ENCODE data around the gene KLHL29.
A peak's percentile ranks its signal among the peaks of the same experiment; 100 is the strongest.

KLHL29 gene

DNA sequence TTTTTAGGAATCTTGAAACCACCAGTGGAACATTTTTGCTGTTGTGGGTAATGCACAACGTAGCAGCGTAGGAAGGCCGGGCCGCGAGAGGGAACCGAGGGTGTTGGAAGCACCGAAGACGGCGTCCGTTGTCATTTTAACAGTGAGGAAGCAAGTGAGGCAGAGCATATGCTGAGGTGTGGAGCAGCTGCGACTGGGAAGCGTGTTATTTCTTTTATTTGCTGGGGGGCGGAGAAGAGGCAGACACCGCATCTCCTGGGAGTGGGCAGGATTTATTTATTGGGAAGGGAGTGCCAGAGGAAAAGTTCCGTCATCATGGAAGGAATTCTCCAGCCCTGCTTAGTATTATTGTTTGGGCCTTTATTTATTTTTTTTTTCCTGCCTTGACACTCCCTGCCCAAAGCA is 232.8 kb downstream of the KLHL29 start:
- no peak for DNase-seq

DNA sequence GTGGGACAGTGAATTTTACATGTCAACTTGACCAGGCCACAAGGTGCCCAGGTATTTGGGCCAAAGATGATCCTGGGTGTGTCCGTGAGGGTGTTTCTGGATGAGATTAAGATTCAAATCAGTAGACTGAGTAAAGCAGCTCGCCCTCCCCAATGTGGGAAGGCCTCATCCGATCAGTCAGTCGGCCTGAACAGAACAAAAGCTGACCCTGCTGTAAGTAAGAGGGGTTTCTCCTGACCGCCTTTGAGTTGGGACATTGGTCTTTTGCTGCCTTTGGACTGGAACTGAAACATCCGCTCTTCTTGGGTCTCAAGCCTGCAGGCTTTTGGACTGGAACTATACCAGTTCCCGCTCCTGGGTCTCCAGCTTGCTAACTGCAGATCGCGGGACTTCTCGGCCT is 233.3 kb downstream of the KLHL29 start:
- no peak for DNase-seq

DNA sequence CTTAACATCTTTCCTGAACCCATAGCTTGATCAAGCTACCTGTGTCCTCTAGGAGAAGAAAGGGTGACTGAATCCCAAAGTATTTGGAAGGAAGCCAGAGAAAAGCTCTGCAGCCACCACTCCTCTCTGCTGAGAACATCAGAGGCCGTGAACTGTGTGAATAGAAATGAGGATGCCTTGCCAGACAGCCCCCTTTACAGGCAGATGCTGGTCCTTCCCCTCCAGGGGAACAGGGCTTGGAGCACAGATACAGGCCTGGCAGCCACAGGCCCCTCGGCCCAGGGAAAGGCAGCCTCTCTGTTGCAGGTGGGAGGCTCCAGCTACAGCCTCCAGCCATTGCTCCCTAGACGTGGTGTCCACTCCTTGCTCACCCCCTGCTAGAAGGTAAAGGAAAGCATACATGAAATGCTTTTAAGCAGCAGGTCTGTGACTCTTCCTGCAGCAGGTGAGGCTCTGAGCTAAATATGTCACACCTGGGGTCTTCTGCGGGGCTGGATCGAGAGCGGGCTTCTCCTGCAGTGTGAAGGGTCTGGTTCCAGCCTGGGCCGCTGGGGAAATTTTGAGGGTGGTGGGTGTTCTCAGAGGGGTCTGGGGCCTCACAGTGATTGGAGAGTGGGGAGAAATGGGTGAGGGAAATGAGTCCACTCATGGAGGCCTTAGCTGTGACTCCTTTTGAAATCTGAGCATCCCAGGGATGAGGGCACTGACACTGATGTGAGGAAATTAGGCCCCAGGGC is 234.0 kb downstream of the KLHL29 start:
- no peak for DNase-seq

DNA sequence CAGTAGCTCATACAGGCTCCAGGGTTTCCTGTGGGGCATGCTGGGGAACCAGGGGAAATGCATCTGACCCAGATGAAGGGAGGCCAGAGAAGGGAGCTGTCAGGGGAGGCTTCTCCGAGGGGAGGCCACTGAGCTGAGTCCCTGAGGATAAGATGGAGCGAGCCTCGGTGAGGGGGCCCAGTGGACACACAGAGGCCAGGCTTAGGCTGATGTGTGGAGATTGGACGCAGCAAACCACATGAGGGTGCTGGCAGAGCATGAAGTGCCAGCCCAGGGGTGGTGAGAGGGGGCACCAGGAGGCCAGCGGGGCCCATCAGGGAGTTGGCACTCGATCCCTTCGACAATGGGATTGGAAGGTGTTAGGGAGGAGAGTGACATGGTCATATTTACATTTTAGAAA is 235.0 kb downstream of the KLHL29 start:
- DNase-seq = no peak

DNA sequence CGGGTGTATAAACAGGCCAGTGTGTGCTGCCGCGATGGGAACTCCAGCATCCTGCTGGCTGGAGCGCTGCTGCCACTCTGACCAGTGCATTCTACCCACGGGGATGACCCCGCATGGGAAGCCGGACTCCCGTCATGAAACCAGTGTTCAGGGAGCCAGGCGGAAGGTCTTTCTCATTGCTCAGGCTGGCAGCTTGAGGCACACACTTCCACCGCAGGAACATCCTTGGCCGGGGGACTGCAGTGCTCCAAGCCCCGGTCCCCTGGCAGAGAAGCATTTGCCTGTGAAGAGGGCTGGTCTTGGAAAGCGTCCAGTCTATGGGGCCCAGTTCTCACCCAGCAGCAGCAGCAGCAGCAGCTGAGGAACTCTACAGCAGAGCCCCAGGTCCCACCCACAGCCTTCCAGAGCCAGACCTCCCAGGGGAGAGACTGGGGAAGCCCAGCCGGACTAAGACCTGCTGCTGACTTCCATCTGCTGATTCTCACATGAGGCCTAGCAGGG is 235.9 kb downstream of the KLHL29 start:
- DNase-seq = no peak

DNA sequence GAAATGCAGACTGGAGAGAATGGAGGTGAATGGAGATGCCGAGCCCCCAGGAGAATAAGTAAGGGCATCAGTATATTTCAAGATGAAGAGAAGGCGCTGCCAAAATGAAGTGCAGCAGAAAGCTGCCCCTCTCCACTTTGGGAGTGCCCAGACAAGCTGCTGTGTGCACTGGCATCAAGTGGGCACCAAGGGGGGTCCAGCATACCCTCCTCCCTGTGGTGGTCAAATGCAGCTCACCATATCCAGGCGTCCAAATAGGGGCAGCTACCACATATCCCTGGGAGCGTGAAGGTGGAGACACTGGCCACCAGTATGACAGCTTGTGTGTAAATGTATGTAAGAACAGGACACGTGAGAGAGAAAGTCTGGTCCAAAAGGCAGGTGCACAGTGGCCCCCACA is 236.6 kb downstream of the KLHL29 start:
- no peak for DNase-seq

DNA sequence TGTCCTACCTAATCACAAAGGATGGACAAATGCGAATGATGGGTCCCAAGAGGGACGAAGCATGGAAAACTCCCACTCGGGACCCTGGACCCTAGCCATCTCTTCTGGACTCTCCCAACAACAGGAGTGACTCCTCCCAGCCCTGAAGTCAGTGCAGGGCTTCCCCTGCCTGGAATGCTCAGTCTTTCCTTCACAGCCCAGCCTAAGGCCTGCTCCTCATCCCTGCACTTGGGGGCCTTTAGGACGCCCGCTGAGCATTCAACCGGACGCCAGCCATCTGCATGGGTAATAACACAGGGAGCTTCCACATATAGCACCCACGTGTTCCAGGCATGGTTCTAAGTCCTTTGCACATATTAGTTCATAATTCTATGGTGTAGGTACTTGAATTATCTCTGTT is 237.5 kb downstream of the KLHL29 start:
- DNase-seq = no peak

DNA sequence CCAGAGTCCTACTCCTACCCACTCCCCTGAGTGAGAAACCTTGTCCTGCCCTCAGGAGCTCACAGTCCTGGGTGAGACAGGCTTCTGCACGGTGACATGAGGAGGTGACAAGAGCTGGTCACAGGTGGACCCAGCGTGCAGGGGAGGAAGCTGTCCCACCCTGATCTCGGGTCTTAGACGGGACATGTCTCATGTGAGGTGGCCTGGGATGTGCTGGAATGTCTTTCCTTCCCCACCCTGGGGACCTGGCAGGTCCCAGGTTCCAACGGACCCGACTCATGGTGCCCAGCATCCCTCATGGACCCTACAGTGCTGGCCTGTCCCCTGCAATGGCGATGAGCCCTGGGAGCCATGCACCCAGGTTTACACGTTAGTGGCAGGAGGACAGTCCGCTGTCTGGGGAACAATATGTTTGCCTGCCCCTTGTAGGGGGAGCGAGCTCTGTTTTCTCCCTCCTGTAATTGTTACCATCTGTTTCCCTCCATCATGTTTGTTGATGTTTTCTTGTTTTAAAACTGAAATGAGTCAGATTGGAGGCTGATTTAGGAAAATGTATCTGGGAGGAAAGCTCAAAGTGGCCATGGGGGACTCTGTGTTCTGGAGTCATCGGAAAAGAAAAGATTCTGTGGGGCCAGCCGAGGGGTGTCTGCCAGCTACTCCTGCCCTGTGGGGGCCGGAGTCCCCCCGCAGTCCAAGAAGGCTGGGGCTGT is 238.1 kb downstream of the KLHL29 start:
- DNase-seq = no peak

DNA sequence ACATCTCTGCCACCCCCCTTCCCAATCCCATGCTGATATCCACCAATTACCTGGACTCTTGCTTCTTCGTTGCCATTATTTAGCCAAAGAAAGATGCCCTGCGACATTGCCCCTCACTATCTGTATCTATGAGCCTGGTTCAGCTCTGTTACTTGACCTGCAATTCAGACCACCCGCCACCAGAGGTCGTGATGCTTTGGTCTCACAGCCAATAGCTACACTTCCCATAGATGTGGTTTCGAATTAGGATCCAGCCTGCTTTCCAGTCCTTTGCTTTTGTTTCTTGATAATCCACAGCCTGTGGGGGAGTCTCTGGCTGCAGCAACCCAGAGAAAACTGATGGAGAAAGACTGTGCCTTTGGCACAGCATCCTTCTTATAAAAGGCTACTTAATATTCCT is 239.4 kb downstream of the KLHL29 start:
- no peak for DNase-seq

DNA sequence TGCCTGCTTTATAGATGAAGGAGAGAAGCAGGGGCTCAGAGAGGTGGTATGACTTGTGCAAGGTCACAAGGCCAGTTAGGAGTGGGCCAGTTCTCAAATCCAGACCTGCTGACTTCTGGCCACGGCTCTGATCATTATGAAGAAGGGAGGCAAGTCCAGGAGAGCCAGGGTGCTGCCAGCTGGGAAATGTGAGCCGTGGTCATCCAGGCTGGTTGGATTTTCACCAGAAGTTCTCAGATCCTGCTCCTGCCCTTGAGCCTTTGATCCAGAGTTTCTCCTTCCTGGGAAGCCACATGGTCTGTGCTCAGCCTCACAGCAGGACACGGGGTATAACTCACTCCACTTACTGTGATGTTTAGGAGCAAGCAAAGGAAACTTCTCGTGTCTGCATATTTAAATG is 239.9 kb downstream of the KLHL29 start:
- DNase-seq = no peak

DNA sequence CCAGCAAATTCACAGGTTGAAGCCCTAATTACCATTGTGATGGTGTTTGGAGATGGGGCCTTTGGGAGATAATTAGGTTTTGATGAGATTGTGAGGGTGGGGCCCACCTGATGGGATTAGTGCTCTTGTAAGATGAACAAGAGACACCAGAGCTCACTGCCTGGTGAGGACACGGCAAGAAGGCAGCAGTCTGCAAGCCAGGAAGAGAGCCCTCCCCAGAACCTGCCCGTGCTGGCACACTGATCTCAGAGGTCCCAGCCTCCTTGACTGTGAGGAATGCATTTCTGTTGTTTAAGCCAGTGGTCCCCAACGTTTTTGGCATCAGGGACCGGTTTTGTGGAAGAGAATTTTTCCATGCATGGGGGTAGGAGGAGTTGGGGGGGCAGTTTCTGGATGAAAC is 240.7 kb downstream of the KLHL29 start:
- DNase-seq = no peak

DNA sequence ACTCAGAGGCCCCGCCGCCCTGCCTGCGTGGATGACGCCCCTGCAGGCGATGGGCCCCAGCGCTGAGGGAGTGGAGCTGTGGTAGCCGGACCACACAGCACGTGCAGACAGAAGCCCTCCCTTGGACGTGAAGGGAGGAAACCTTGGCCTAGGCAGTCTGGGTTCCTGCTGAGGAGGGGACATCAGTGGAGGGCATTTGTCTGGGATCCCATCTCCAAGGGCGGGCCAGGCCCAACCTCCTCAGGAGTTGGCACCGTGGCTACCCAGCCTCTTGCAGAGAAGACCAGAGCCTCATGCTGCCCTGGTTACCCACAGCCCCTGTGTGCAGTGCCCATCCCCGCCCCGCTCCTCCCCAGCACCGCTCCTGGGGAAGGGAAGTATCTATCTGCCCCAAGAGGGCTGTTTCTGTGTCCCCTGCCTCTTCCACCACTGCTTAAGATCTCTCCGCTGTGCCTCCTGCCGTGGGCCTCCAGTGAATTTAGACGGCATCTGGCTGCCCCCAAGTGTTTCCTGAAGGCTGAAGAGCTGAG is 241.8 kb downstream of the KLHL29 start:
- DNase-seq = no peak

DNA sequence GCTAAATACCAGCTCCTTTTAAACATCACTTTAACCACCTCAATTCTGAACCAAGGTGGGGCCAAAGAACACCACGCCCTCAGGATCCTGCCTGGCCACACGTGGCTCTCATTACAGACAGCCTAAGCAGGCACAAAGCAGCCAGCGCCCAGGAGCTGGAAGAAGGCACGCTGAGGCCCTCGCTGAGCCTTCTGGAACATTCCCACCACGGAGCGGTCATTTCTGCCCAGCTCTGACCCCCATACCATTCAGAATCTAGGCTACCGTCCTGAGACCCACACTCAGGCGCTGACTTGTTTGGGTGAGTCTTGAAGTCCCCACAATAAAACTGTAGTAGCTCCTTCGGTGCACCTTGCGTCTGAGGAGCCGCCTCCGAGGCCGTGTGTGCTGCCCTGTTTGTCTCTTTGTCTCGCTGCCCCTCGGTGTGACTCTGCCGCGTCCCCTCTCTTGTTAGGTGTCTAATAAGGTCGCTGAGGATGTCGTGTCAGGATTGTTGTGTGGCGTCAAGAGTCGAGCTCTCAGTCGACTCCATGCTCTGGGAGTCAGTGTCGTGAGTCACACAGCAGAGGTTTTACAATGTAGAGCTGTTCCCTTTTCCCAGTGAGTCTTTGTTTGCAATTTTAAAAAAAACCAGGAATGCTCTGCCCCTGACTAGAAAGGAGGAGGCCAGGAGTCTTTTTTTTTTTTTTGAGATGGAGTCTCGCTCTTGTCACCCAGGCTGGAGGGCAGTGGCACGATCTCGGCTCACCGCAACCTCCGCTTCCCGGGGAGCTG is 242.4 kb downstream of the KLHL29 start:
- no peak for DNase-seq

DNA sequence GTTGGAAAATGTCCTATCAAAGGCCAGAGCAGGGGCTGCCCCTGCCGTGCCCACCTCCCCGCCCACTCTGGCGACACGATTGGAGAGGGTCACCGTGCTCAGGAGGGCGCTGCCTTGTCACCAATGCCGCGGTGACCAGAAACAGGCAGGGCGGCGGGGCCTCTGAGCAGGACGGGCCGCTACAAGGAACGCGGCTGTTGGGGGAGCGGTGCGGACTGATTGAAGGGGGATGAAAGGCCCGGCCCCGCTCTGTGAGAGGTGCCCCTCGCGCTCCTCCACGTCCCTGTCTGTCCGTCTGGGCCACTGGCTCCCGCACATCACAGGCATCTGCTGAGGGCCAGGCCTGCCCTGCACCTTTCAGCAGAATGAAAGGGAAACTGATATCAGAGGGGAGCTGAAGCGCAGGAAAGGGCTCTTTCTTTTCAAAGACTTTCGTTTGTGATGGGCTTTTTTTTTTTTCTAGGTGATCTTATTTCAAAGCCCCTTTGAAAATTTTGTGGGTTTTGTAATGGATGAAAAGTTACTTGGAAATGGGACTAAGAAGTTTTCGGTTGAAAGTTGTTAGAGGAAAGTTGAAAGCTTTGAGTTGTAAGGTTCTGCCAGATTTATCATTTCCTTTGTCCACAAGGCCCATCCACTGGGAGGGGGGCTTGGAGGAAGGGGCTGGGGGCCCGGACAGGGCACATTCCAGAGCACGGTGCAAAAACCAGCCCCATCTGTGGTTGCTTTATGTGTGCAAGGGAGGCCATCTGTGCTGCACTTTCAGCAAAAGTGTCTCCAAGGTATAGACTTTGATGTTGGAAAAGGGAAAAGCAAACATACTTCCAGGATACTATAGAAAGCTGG is 244.2 kb downstream of the KLHL29 start:
- DNase-seq = peak; percentile 67

DNA sequence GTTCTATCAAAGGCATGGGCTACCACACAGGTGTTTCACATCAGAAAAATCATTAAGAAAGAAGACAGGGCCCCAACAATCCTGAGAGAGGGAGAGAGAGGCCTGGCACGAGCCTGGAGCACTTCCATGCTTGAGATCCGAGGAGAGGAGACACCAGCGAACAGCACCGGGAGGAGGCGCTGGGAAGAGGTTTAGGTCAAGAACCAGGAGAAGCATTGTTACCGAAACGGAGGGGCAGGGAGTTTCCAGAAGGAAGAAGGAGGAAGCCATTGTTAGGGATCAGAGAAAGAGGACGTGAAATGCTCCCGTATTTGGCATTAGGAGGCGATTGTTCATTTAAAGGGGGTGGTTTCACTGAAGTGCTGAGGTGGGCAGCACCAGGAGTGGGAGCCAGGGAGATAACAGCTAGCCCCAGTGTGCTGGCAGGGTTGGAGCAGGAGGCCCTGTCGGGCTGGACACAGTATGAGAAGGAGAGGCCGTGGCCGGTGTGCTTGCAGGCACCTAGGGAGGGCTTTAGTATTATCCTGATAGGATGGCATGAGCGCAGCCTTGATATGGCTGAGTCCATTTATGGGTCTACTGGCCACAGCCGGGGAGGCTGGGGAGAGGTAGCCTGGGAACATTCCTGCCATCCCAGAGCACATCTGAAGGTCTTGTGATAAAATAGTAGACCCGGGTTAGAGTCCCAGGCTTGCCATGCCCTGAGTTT is 244.9 kb downstream of the KLHL29 start:
- peak; percentile 56 for DNase-seq

DNA sequence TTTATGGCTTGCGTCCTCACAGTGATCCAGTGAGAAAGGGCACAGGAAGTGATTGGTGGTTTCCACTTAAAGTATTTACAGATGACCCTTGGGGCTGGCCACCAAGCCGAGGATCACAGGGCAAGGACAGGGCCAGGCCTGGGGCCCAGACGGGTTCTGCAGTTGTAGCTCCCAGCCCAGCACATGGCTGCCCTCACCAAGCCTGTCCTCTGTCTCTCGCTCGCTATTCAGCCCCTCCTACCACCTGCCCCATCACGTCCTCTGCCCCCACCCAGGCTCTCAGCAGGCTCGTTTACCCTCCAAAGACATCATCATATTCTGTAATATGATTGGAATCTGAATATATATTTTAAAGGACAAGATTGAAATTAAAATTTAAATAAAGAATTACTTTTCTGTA is 246.0 kb downstream of the KLHL29 start:
- no peak for DNase-seq

DNA sequence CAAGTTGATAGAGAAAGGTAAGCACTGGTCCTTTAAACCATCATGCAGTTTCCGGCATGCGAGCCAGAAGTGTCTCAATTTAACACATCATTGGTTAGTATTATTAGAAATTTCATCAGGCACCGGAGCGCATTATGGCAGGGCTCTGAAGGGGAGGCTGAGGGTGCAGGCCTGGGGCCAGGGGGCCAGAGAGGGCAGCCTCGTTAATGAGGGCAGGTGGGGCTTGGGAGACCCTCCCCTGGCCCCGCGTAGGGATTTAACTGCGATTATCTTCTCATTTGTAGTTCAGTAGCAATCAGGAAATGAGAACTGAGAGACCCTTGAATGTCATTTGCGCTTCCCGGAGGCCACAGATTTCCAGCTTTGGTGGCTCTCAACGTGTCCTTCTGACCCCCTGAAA is 246.4 kb downstream of the KLHL29 start:
- DNase-seq = no peak

DNA sequence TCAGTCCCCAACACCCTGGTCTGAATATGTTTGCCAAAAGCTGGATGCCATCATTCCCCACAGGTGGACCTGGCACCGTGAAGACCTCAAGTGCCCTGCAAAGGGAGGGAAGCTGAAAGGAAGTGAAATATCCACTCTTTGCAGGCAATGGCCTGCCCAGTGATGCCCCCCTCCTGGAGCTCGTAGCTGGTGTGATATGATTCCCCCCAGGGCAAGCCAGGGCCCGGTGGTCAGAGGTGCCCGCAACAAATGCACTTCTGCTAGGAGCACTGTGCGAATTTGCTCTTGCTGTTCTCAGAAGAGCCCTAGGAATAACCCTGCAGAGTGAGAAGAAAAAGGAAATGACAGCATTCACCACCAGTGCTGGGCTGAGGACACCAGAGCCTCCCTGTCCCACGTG is 247.4 kb downstream of the KLHL29 start:
- DNase-seq = no peak

DNA sequence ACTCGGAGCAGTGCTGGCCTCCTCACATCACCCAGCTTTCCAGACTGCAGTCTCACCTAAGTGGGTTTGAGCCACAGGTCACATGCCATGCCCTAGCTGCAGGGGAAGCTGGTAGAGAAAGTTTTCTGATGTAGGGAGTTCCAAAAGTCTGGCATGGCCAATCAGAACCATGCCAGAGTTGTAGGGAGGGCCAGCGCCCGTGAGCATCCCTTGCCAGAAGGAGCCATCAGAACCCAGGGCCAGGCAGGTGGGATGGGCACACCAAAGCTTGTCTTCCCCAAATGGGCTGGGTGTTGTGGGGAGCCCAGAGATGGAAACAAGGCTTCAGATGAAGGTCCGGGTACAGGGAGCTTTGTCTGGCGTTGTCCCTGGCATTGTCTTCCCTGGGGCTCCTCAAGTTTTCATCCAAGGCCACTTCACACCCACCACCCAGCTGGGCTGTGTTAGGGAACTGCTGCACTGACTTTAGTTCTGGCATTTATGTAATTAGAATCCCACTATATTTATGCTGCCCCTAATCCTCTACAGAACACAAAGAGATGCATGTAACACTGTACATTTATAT is 247.9 kb downstream of the KLHL29 start:
- no peak for DNase-seq

DNA sequence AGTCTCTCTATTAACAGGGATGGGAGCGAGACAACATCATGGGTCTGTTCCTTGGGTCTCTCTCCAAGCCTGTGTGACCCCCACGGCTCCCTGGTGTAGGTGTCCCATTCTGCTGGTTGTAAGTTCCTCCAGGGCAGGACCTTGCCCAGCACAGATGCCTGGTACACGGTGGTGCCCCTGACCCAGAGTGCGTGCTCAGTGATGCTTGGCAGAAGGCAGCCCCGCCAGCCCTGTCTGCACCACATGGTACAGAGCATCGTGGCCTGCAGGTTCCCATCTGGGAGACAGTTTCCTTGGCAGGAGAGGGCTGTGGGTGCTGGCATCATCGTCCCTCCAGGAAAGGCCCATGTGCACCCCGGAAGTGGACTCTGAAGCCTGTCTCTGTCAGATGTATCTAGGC is 249.0 kb downstream of the KLHL29 start:
- no peak for DNase-seq
